HG02981 (cell line): ENCODE measurements around the gene FBXL13.
"Not testable (repeated sequence)": the region's sequence is repeated elsewhere in the genome, so short reads cannot be mapped to it uniquely, and the experiment has no call there.

Experiments used
- ATAC-seq: cut with Tn5 transposase; IDR thresholded peaks from one replicate; pipeline ENCODE4 v1.9.1; 2021; ENCODE audit warnings: mild to moderate bottlenecking, moderate library complexity; ENCODE audit not compliant: unreplicated experiment

The FBXL13 gene

GRCh38 chr7:102942868-102943267 lies 131.7 kb downstream of the FBXL13 start:
- ATAC-seq, result no peak

GRCh38 chr7:102942181-102942866 lies 132.3 kb downstream of the FBXL13 start:
- no peak for ATAC-seq

GRCh38 chr7:102938679-102939078 lies 135.9 kb downstream of the FBXL13 start:
- no peak for ATAC-seq

GRCh38 chr7:102935450-102936115 lies 139.0 kb downstream of the FBXL13 start:
- ATAC-seq, result no peak

GRCh38 chr7:102934701-102935100 lies 139.9 kb downstream of the FBXL13 start:
- ATAC-seq, result no peak

- no peak for ATAC-seq
These were observed 140.4 kb downstream of the FBXL13 start for GRCh38 chr7:102934239-102934638.

- ATAC-seq, result no peak
These were observed 140.8 kb downstream of the FBXL13 start for GRCh38 chr7:102933763-102934162.

- ATAC-seq, result no peak
These were observed 142.8 kb downstream of the FBXL13 start for GRCh38 chr7:102931757-102932156.

GRCh38 chr7:102927312-102927933 lies 147.2 kb downstream of the FBXL13 start:
- ATAC-seq, result no peak

GRCh38 chr7:102926783-102927140 lies 147.8 kb downstream of the FBXL13 start:
- no peak for ATAC-seq

- no peak for ATAC-seq
These were observed 148.4 kb downstream of the FBXL13 start for GRCh38 chr7:102925976-102926782.

GRCh38 chr7:102918845-102919244 lies 155.8 kb downstream of the FBXL13 start:
- ATAC-seq, result no peak

- ATAC-seq, result no peak
These were observed 156.9 kb downstream of the FBXL13 start for GRCh38 chr7:102917436-102918353.

GRCh38 chr7:102916881-102917280 lies 157.7 kb downstream of the FBXL13 start:
- ATAC-seq, result no peak

GRCh38 chr7:102916426-102916825 lies 158.2 kb downstream of the FBXL13 start:
- no peak for ATAC-seq

GRCh38 chr7:102914585-102914984 lies 160.0 kb downstream of the FBXL13 start:
- ATAC-seq, result no peak

- no peak for ATAC-seq
These were observed 160.8 kb downstream of the FBXL13 start for GRCh38 chr7:102913826-102914225.

GRCh38 chr7:102912742-102913141 lies 161.9 kb downstream of the FBXL13 start, which contains the start of gene LRRC17:
TSS of gene LRRC17 (plus strand) at chr7:102913000. CDS start at chr7:102933914, 20,914 bp downstream.
- ATAC-seq, result no peak

GRCh38 chr7:102908676-102909075 lies 165.9 kb downstream of the FBXL13 start:
- ATAC-seq, result no peak

- not testable (repeated sequence) for ATAC-seq
These were observed 171.0 kb downstream of the FBXL13 start for GRCh38 chr7:102903576-102903975.
